B cell (primary cell): ENCODE measurements around the gene PTPRN2. TPM values are rescaled to one million over a fixed set of nuclear protein-coding genes. Genes with fewer than 3 reads are reported as not detected.

Source experiments
- ATAC-seq: fragments of 200-7000 bp; cut with Tn5 transposase; one replicate; pipeline ENCODE4 v1.10.0; 2021; ENCODE audit warnings: low read depth, mild to moderate bottlenecking, moderate number of reproducible peaks, moderate library complexity
- CTCF ChIA-PET: fragments of 350-600 bp; sonication (Branson Sonifier 250); formaldehyde crosslinking; loops from one replicate; lab custom pipeline; 2021; ENCODE audit warnings: antibody characterized with exemption, inconsistent platforms; lab: Charles Lee
- POLR2A ChIA-PET: fragments of 350-600 bp; sonication (Branson Sonifier 250); formaldehyde crosslinking; loops from one replicate; lab custom pipeline; 2021; ENCODE audit warnings: antibody characterized with exemption; lab: Charles Lee
- DNase-seq: peaks from one replicate; pipeline ENCODE4 v3.0.0; 2013
- H2AFZ ChIP-seq: 2 replicates; pipeline ENCODE4 v1.6.1; 2012; ENCODE audit warnings: mild to moderate bottlenecking, low read depth, low read length; ENCODE audit not compliant: insufficient read depth, poor library complexity, severe bottlenecking
- H3K27ac ChIP-seq, 2 donors: 1 replicate in 1 of 2; 2 replicates in 1 of 2; pipeline ENCODE4 v1.5.1; 2012 to 2013; ENCODE audit warnings: low read length in 2 of 2, mild to moderate bottlenecking in 2 of 2, moderate library complexity in 1 of 2
- H3K27me3 ChIP-seq, 4 experiments: fragments of 200-600 bp in 1 of 4; sonication (generic) in 1 of 4; replicated peaks in 1 of 4; 1 replicate in 2 of 4; 2 replicates in 2 of 4; pipeline versions ENCODE4 v1.6.1 to v1.7.0; 2013 to 2016; ENCODE audit warnings: low read length in 3 of 4, mild to moderate bottlenecking in 2 of 4, mixed read lengths in 1 of 4, moderate library complexity in 1 of 4; ENCODE audit not compliant: insufficient read depth in 4 of 4, control insufficient read depth in 3 of 4; ENCODE audit errors: control extremely low read depth in 1 of 4
- H3K36me3 ChIP-seq, 2 experiments: replicated peaks in 1 of 2; 1 replicate in 1 of 2; 2 replicates in 1 of 2; pipeline versions ENCODE4 v1.6.1 to v1.7.1; 2013; ENCODE audit warnings: low read length in 1 of 2; ENCODE audit not compliant: insufficient read depth in 2 of 2, control insufficient read depth in 1 of 2; ENCODE audit errors: control extremely low read depth in 1 of 2, extremely low read depth in 1 of 2
- H3K4me1 ChIP-seq, 2 donors: fragments of 200-600 bp in 1 of 2; sonication (generic) in 1 of 2; 1 replicate in 1 of 2; 2 replicates in 1 of 2; pipeline versions ENCODE4 v1.5.1 to v1.6.1; 2013 to 2017; ENCODE audit warnings: low read length in 2 of 2; ENCODE audit not compliant: control insufficient read depth in 2 of 2, insufficient read depth in 2 of 2
- H3K4me2 ChIP-seq: replicated peaks from 2 replicates; pipeline ENCODE3; 2012; ENCODE audit warnings: mild to moderate bottlenecking, low read depth, low read length; ENCODE audit not compliant: poor library complexity, severe bottlenecking
- H3K4me3 ChIP-seq, 5 experiments: fragments of 200-600 bp in 1 of 5; sonication (generic) in 1 of 5; 1 replicate in 3 of 5; 2 replicates in 2 of 5; pipeline versions ENCODE4 v1.5.1 to v1.7.0; 2011 to 2016; ENCODE audit warnings: low read length in 4 of 5, mild to moderate bottlenecking in 4 of 5, low read depth in 2 of 5, control low read depth in 1 of 5, moderate library complexity in 1 of 5; ENCODE audit not compliant: insufficient read depth in 1 of 5; ENCODE audit errors: control extremely low read depth in 1 of 5, extremely low read depth in 1 of 5
- H3K79me2 ChIP-seq: fragments of 200-600 bp; sonication (generic); one replicate; pipeline ENCODE4 v1.6.0; 2016; ENCODE audit warnings: low read length; ENCODE audit not compliant: control insufficient read depth, insufficient read depth
- H3K9ac ChIP-seq: fragments of 200-600 bp; sonication (generic); 2 replicates; pipeline ENCODE4 v1.6.1; 2017; ENCODE audit warnings: mild to moderate bottlenecking, low read length, moderate library complexity
- H3K9me3 ChIP-seq, 3 donors: one replicate each; pipeline versions ENCODE4 v1.6.1 to v1.7.1; 2013; ENCODE audit warnings: low read length in 2 of 3; ENCODE audit not compliant: control insufficient read depth in 2 of 3, insufficient read depth in 1 of 3; ENCODE audit errors: control extremely low read depth in 1 of 3
- H4K20me1 ChIP-seq: 2 replicates; pipeline ENCODE4 v1.6.0; 2012; ENCODE audit warnings: mild to moderate bottlenecking, low read length; ENCODE audit not compliant: insufficient read depth, control insufficient read depth, poor library complexity, severe bottlenecking
- H3K27ac Mint-ChIP-seq: one replicate; pipeline ENCODE4 v1.8.0; 2021; ENCODE audit warnings: mixed read lengths
- H3K27me3 Mint-ChIP-seq: one replicate; pipeline ENCODE4 v1.8.0; 2021; ENCODE audit warnings: mixed read lengths
- H3K4me1 Mint-ChIP-seq: one replicate; pipeline ENCODE4 v1.8.0; 2021; ENCODE audit warnings: mixed read lengths
- H3K4me3 Mint-ChIP-seq: one replicate; pipeline ENCODE4 v1.8.0; 2021; ENCODE audit warnings: mixed read lengths
- H3K9me3 Mint-ChIP-seq: one replicate; pipeline ENCODE4 v1.8.0; 2022; ENCODE audit warnings: mixed read lengths; ENCODE audit not compliant: insufficient read depth
- EZH2 ChIP-seq: IDR thresholded peaks from 2 replicates; pipeline ENCODE4 v1.6.1; 2012; ENCODE audit warnings: borderline replicate concordance, low read depth, mild to moderate bottlenecking, moderate library complexity, low read length; ENCODE audit not compliant: insufficient read depth, poor library complexity, severe bottlenecking
- WGBS: methylation state at CpG from one replicate; pipeline ENCODE4 v1.1.5; 2013; ENCODE audit warnings: missing lambda C conversion rate; ENCODE audit not compliant: insufficient coverage; 5-methylcytosine and 5-hydroxymethylcytosine counted together
- intact Hi-C: fragments of 100-400 bp; cut with micrococcal nuclease; formaldehyde crosslinking; loops from one replicate; pipeline ENCODE4 v1.10.0; 2022
- polyA plus RNA-seq: library from polyadenylated mRNA; depleted of rRNA; stranded (reverse); fragments of >200 nt; gene quantifications from 2 replicates; pipeline ENCODE4 v1.2.3, GENCODE V29; 2012
- total RNA-seq, 2 donors: library from RNA; stranded (reverse); fragments of 120-200 nt in 1 of 2; gene quantifications; 1 replicate in 1 of 2; 2 replicates in 1 of 2; pipeline versions ENCODE4 v1.2.3 to v1.2.4, GENCODE V29; 2013 to 2022
- TF ChIP-seq, protein P1 (sequence below): fragments of 200-600 bp; IDR thresholded peaks from one replicate; pipeline ENCODE4 v1.8.0; 2022; ENCODE audit warnings: antibody characterized with exemption, mild to moderate bottlenecking

Gene PTPRN2
- total and polyA plus RNA-seq, 2 donors (not counting 1 experiment from before 2014, with no cell fraction given), result 2.0 to 5.0 TPM

DNA sequence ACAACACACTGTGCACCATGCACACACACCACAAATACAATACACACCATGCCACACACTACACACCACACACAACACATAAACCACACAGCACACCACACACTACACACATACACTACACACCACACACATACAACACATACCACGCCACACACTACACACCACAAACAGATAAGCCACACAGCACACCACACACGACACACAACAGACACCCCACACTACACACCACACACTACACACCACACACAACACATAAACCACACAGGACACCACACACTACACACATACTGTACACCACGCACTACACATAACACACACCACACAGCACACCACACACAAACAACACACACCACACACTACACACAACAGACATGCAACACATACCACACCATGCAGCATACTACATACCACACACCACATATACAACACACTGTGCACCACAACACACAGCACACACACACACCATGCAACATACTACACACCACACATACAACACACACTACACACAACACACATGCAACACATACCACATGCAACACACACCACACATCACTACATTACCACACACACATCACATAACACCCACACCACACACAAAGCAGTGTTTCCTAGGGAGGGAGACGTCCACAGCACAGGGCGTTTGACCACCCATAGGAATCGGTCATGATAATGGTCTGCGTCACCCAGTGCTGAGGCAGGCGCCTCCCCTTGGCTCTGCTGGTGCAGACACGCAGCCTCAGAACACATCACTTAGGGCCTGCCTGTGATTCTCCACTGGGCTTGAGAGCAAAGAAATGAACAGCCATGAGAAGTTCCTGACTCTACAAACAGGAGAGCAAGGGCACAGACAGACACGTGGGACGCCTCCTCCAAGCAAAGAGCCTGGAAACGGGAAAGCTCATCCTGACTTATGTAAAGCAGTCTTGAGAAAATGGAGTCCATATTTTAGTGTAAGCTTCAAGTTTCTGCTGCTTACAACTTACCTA lies 458.3 kb downstream of the PTPRN2 start:
- Histone ChIP-seq H3K4me1 (no peaks in the 10 kb centered on the region), H3K79me2 (no peaks in the 10 kb centered on the region), H3K9me3 (peaks cover 0 to 59% (median 1%) of the 10 kb centered on the region in 3 donors), H3K36me3 (no peaks in the 10 kb centered on the region), H4K20me1 (no peaks in the 10 kb centered on the region), H3K4me3 (no peak overlapping the region), H3K9ac (no peak overlapping the region), H3K4me2 (no peak overlapping the region), H2AFZ (no peak overlapping the region), H3K27ac (no peak overlapping the region), H3K27me3 (no peaks in the 10 kb centered on the region)
- H3K9me3 Mint-ChIP-seq, result no peaks in the 10 kb centered on the region
- 92% methylated on average over 11 of the region's 12 CpGs for WGBS
- POLR2A ChIA-PET, result no interaction called here
- no peak overlapping the region for H3K4me3 Mint-ChIP-seq
- CTCF ChIA-PET, result no interaction called here
- H3K4me1 Mint-ChIP-seq, result no peaks in the 10 kb centered on the region
- no peak overlapping the region for H3K27ac Mint-ChIP-seq
- DNase-seq (no peak), ATAC-seq (no peak)
- TF ChIP-seq, protein P1, sequence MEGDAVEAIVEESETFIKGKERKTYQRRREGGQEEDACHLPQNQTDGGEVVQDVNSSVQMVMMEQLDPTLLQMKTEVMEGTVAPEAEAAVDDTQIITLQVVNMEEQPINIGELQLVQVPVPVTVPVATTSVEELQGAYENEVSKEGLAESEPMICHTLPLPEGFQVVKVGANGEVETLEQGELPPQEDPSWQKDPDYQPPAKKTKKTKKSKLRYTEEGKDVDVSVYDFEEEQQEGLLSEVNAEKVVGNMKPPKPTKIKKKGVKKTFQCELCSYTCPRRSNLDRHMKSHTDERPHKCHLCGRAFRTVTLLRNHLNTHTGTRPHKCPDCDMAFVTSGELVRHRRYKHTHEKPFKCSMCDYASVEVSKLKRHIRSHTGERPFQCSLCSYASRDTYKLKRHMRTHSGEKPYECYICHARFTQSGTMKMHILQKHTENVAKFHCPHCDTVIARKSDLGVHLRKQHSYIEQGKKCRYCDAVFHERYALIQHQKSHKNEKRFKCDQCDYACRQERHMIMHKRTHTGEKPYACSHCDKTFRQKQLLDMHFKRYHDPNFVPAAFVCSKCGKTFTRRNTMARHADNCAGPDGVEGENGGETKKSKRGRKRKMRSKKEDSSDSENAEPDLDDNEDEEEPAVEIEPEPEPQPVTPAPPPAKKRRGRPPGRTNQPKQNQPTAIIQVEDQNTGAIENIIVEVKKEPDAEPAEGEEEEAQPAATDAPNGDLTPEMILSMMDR, result no peak
- TF ChIP-seq EZH2, result no peak
- H3K27me3 Mint-ChIP-seq, result no peaks in the 10 kb centered on the region
- intact Hi-C loops, result no loop called here

DNA sequence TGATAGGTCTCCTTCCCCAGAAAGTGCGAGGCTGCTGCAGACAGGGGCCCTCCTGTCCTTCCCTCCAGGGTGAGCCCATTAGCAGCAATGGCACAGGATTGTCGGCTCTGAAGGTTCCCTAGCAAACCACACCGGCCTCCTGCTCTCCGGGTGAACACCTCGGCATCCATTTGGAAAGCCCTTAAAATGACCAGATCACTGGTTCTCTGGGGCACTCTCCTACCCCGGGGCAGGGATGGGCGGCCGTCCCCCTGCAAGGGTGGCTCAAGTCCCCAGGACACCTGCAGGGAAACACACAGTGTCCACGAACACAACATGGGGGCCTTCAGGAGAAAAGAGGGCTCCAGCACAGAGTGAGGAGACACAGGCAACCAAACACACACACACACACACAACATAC lies 459.1 kb downstream of the PTPRN2 start:
- Mint-ChIP-seq H3K4me1 (no peaks in the 10 kb centered on the region), H3K4me3 (no peak overlapping the region), H3K27ac (no peak overlapping the region), H3K9me3 (no peaks in the 10 kb centered on the region), H3K27me3 (no peaks in the 10 kb centered on the region)
- CTCF ChIA-PET, result no interaction called here
- no peak overlapping the region for H3K9ac ChIP-seq
- H3K27ac ChIP-seq, result no peak overlapping the region
- peaks cover 0 to 62% (median 1%) of the 10 kb centered on the region in 3 donors for H3K9me3 ChIP-seq
- no peak overlapping the region for H3K4me2 ChIP-seq
- no peak overlapping the region for H2AFZ ChIP-seq
- no peak for DNase-seq
- no peak for ATAC-seq
- intact Hi-C loops, result no loop called here
- POLR2A ChIA-PET, result no interaction called here
- TF ChIP-seq EZH2, result no peak
- TF ChIP-seq, protein P1, result no peak
- no peaks in the 10 kb centered on the region for H3K27me3 ChIP-seq
- no peak overlapping the region for H3K4me3 ChIP-seq
- no peaks in the 10 kb centered on the region for H3K4me1 ChIP-seq
- no peaks in the 10 kb centered on the region for H3K79me2 ChIP-seq
- WGBS, result 94% methylated on average over 9 of the region's 9 CpGs
- H3K36me3 ChIP-seq, result no peaks in the 10 kb centered on the region
- H4K20me1 ChIP-seq, result no peaks in the 10 kb centered on the region
